ENCODE data around the gene RABGAP1L. TPM values are rescaled to one million over a fixed set of nuclear protein-coding genes. Genes with fewer than 3 reads are reported as not detected.

Gene RABGAP1L
- total RNA-seq, 4 donors from 2014 or later, result 31.7 to 49.7 (median 34.3) TPM

GRCh38 chr1:174957829-174958228 is 798.5 kb downstream of the RABGAP1L start:
- TF ChIP-seq CTCF (IDR thresholded peaks at IDR 0.05), result no peak
- no peak for DNase-seq (ENCODE audit: low spot score)

GRCh38 chr1:174958396-174958795 is 799.1 kb downstream of the RABGAP1L start:
- TF ChIP-seq CTCF (IDR thresholded peaks at IDR 0.05), result no peak

More at GRCh38 chr1:174957829-174958228, 798.5 kb downstream of the RABGAP1L start:
- ATAC-seq (ENCODE audit: low FRiP score), result no peak

GRCh38 chr1:174960362-174960761 is 801.0 kb downstream of the RABGAP1L start:
- TF ChIP-seq CTCF (IDR thresholded peaks at IDR 0.05), result no peak
- DNase-seq (ENCODE audit: low spot score) (no peak), ATAC-seq (ENCODE audit: low FRiP score) (no peak)

More at GRCh38 chr1:174958396-174958795, 799.1 kb downstream of the RABGAP1L start:
- no peak for DNase-seq (ENCODE audit: low spot score)
- ATAC-seq (ENCODE audit: low FRiP score), result no peak

- ATAC-seq (ENCODE audit: low FRiP score), result no peak
- DNase-seq (ENCODE audit: low spot score), result no peak
- TF ChIP-seq CTCF (IDR thresholded peaks at IDR 0.05), result no peak
Measured at GRCh38 chr1:174963529-174964125, 804.3 kb downstream of the RABGAP1L start.

GRCh38 chr1:174964261-174964971 is 805.1 kb downstream of the RABGAP1L start:
- no peak for DNase-seq (ENCODE audit: low spot score)
- TF ChIP-seq CTCF (IDR thresholded peaks at IDR 0.05), result no peak
- ATAC-seq (ENCODE audit: low FRiP score), result peak; percentile 83

GRCh38 chr1:174964972-174965361 is 805.6 kb downstream of the RABGAP1L start:
- TF ChIP-seq CTCF (IDR thresholded peaks at IDR 0.05), result no peak
- DNase-seq (ENCODE audit: low spot score) (no peak), ATAC-seq (ENCODE audit: low FRiP score) (peak; percentile 37)
